K562 (cell line): ENCODE measurements around the gene OIT3. TPM values are rescaled to one million over a fixed set of nuclear protein-coding genes. Genes with fewer than 3 reads are reported as not detected.

ENCODE experiments used
- ATAC-seq: fragments of 200-7000 bp; cut with Tn5 transposase; 3 replicates; pipeline ENCODE4 v1.9.1; 2020; ENCODE audit warnings: moderate library complexity
- Bru-seq: library from RNA; stranded (reverse); fragments of 400-500 nt; gene quantifications from one replicate; lab custom pipeline; 2021; lab: Mats Ljungman, UMichigan
- BruChase-seq, 2 experiments: library from RNA; stranded (reverse); fragments of 400-500 nt; gene quantifications; one replicate each; lab custom pipeline; 2021; lab: Mats Ljungman, UMichigan
- BruUV-seq: library from RNA; stranded (reverse); fragments of 400-500 nt; replicated peaks from 2 replicates; lab custom pipeline; 2021; lab: Mats Ljungman, UMichigan
- CTCF ChIA-PET: fragments of 300-600 bp; formaldehyde crosslinking; extraction: SDS; loops from one replicate; lab custom pipeline; 2021; ENCODE audit warnings: low intra/inter-chr PET ratio; lab: Yijun Ruan, JAX
- POLR2A ChIA-PET: fragments of 300-600, 350-650 bp; sonication (Branson Sonifier 250); formaldehyde crosslinking; extraction: SDS; loops from one replicate; lab custom pipeline; 2021; ENCODE audit warnings: antibody characterized with exemption, inconsistent platforms; lab: Yijun Ruan, JAX
- DNase-seq, 4 experiments: peaks; one replicate each; pipeline versions ENCODE4 v3.0.0 to v3.0.0-alpha.2; 2011 to 2018; ENCODE audit warnings: low spot score in 3 of 4, mixed read lengths in 3 of 4; ENCODE audit errors: extremely low read depth in 1 of 4
- FAIRE-seq: peaks from 2 replicates; lab custom pipeline; 2011; peaks lifted over from hg19 to GRCh38; lab: Jason Lieb, UNC
- H2AFZ ChIP-seq: 2 replicates; pipeline ENCODE4 v1.6.0; 2011; ENCODE audit warnings: low read depth, low read length, control low read depth, inconsistent platforms
- H3K27ac ChIP-seq: fragments of 200-600 bp; 3 replicates; pipeline ENCODE4 v1.8.0; 2011; ENCODE audit warnings: low read depth, mild to moderate bottlenecking, control low read depth, inconsistent platforms, low read length, moderate library complexity, mixed read lengths; ENCODE audit errors: extremely low read depth
- H3K27me3 ChIP-seq, 2 experiments: fragments of 300-600 bp in 1 of 2; 2 replicates in 1 of 2; 3 replicates in 1 of 2; pipeline versions ENCODE4 v1.6.0 to v1.8.0; 2011; ENCODE audit warnings: inconsistent platforms in 2 of 2, low read length in 2 of 2, mild to moderate bottlenecking in 1 of 2, mixed read lengths in 1 of 2, moderate library complexity in 1 of 2; ENCODE audit not compliant: control insufficient read depth in 2 of 2, insufficient read depth in 2 of 2
- H3K36me3 ChIP-seq: fragments of 300-600 bp; 3 replicates; pipeline ENCODE4 v1.8.0; 2011; ENCODE audit warnings: mild to moderate bottlenecking, low read length, inconsistent platforms; ENCODE audit not compliant: control insufficient read depth, insufficient read depth
- H3K4me1 ChIP-seq, 2 experiments: fragments of 200-600 bp in 1 of 2; replicated peaks in 1 of 2; 2 replicates in 1 of 2; 3 replicates in 1 of 2; pipeline versions ENCODE4 v1.5.1 to v1.8.0; 2011; ENCODE audit warnings: inconsistent platforms in 2 of 2, low read length in 2 of 2, mild to moderate bottlenecking in 1 of 2, mixed read lengths in 1 of 2, moderate library complexity in 1 of 2; ENCODE audit not compliant: control insufficient read depth in 2 of 2, insufficient read depth in 2 of 2
- H3K4me2 ChIP-seq: 2 replicates; pipeline ENCODE4 v1.6.1; 2011; ENCODE audit warnings: low read length, control low read depth, inconsistent platforms, mixed read lengths; ENCODE audit not compliant: insufficient read depth
- H3K4me3 ChIP-seq: fragments of 200-600 bp; sonication (generic), shearing (Covaris generic); 2 replicates; pipeline ENCODE4 v1.5.1; 2016; ENCODE audit warnings: control low read depth, inconsistent platforms
- H3K79me2 ChIP-seq: fragments of 200-600 bp; 3 replicates; pipeline ENCODE4 v1.8.0; 2011; ENCODE audit warnings: low read length, inconsistent platforms; ENCODE audit not compliant: control insufficient read depth, insufficient read depth
- H3K9ac ChIP-seq, 2 experiments: 2 replicates each; pipeline versions ENCODE4 v1.6.0 to v1.6.1; 2011; ENCODE audit warnings: low read depth in 2 of 2, low read length in 2 of 2, control low read depth in 1 of 2, inconsistent platforms in 1 of 2, mild to moderate bottlenecking in 1 of 2, mixed read lengths in 1 of 2; ENCODE audit not compliant: insufficient read depth in 1 of 2
- H3K9me1 ChIP-seq: one replicate; pipeline ENCODE4 v1.6.0; 2011; ENCODE audit warnings: inconsistent platforms, mild to moderate bottlenecking, low read length, moderate library complexity; ENCODE audit not compliant: control insufficient read depth, insufficient read depth
- H3K9me3 ChIP-seq: replicated peaks from 2 replicates; pipeline ENCODE4 v1.5.1; 2011; ENCODE audit warnings: low read depth, low read length, inconsistent platforms; ENCODE audit not compliant: control insufficient read depth, insufficient read depth
- H4K20me1 ChIP-seq: replicated peaks from 2 replicates; pipeline ENCODE4 v1.6.1; 2011; ENCODE audit warnings: low read length, inconsistent platforms, mixed read lengths; ENCODE audit not compliant: control insufficient read depth, insufficient read depth
- CEBPB ChIP-seq: fragments of 450-650 bp; IDR thresholded peaks from 2 replicates; pipeline ENCODE4 v1.6.1; 2016; ENCODE audit warnings: missing genetic modification characterization, missing compliant biosample characterization
- CEBPG ChIP-seq, 3 experiments: fragments of 200-800 bp in 1 of 3; sonication (Bioruptor generic) in 1 of 3; sonication (generic) in 1 of 3; formaldehyde crosslinking in 1 of 3; IDR thresholded peaks in 2 of 3; conservative IDR thresholded peaks in 1 of 3; 2 replicates each; pipeline versions ENCODE4 v1.6.1 to v1.8.0; 2016 to 2022; ENCODE audit warnings: missing compliant biosample characterization in 2 of 3, missing genetic modification characterization in 2 of 3, mild to moderate bottlenecking in 1 of 3, missing genetic modification reagents in 1 of 3
- MAFF ChIP-seq: IDR thresholded peaks from 2 replicates; pipeline ENCODE4 v1.6.1; 2012; ENCODE audit warnings: low read length, improper control_type of control experiment
- SP2 ChIP-seq: IDR thresholded peaks from 2 replicates; pipeline ENCODE4 v1.6.1; 2011; ENCODE audit warnings: mild to moderate bottlenecking, low read depth, low read length, moderate library complexity; ENCODE audit not compliant: poor library complexity, severe bottlenecking; ENCODE audit errors: extremely low read depth
- XRCC3 ChIP-seq: fragments of 450-650 bp; IDR thresholded peaks from 2 replicates; pipeline ENCODE4 v1.6.1; 2017; ENCODE audit warnings: mild to moderate bottlenecking, moderate library complexity
- ZNF324 ChIP-seq: fragments of 250-450 bp; sonication (Bioruptor Pico); IDR thresholded peaks from 2 replicates; pipeline ENCODE4 v1.4.0; 2020; ENCODE audit warnings: mild to moderate bottlenecking
- ZNF444 ChIP-seq: fragments of 250-450 bp; sonication (Bioruptor Pico); IDR thresholded peaks from 2 replicates; pipeline ENCODE4 v1.4.0; 2020; ENCODE audit warnings: mild to moderate bottlenecking, moderate library complexity
- WGBS: fragments of 100-300 bp; shearing (Covaris generic); methylation state at CpG from one replicate; pipeline ENCODE4 v1.1.6; 2016; ENCODE audit warnings: low coverage, mixed read lengths; ENCODE audit not compliant: insufficient coverage; ENCODE audit errors: missing lambda C conversion rate; 5-methylcytosine and 5-hydroxymethylcytosine counted together
- in situ Hi-C: fragments of 300-500 bp; cut with MboI; formaldehyde crosslinking; loops from 4 replicates; pipeline ENCODE4 v1.15.0; 2018; ENCODE audit warnings: inconsistent platforms, mixed read lengths
- intact Hi-C: fragments of 100-400 bp; cut with micrococcal nuclease; formaldehyde crosslinking; loops from 2 replicates; pipeline ENCODE4 v1.14.2; 2022
- long read RNA-seq, 3 experiments: library from polyadenylated mRNA in 2 of 3; library from RNA in 1 of 3; unstranded in 2 of 3; stranded (forward) in 1 of 3; transcript quantifications; one replicate each; pipeline ENCODE4 v2.0.0, GENCODE V29; 2019 to 2022
- polyA minus RNA-seq, 3 experiments: library from RNA; depleted of rRNA, polyadenylated mRNA; stranded (reverse); fragments of >200 nt; gene quantifications; 2 replicates each; pipeline ENCODE4 v1.2.3, GENCODE V29; 2011
- polyA plus RNA-seq, 8 experiments: library from polyadenylated mRNA; depleted of rRNA in 4 of 8; stranded (reverse) in 5 of 8; unstranded in 3 of 8; fragments of >200 nt; fragmentation: Nextera tagmentation in 2 of 8; fragmentation: Illumina TruSeq in 1 of 8; extraction: Ambion mirVana in 2 of 8; extraction: Trizol in 1 of 8; gene quantifications; 2 replicates each; pipeline versions ENCODE4 v1.2.1 to v1.2.3, GENCODE V29; 2011 to 2014; ENCODE audit warnings: inconsistent platforms in 1 of 8, missing spikeins in 1 of 8
- total RNA-seq, 7 experiments: library from RNA; depleted of rRNA in 6 of 7; stranded (reverse); fragments of >200 nt in 6 of 7; fragmentation: Illumina TruSeq in 2 of 7; extraction: Trizol in 2 of 7; gene quantifications; 2 replicates each; pipeline versions ENCODE4 v1.2.1 to v1.2.3, GENCODE V29; 2011 to 2021; ENCODE audit warnings: low replicate concordance in 1 of 7
- TF ChIP-seq, protein P1 (sequence below): sonication (generic); formaldehyde crosslinking; IDR thresholded peaks from 2 replicates; pipeline ENCODE4 v1.8.1; 2023; ENCODE audit warnings: mild to moderate bottlenecking, missing genetic modification reagents, moderate library complexity

The OIT3 gene
- not detected in 2 replicates for total RNA-seq (2011; cell fraction: chromatin; rRNA removed; ENCODE audit: low replicate concordance)
- total RNA-seq (2011; cell fraction: nucleolus; rRNA removed), result not detected in 2 replicates
- total RNA-seq (2011; cell fraction: nucleoplasm; rRNA removed), result not detected in 2 replicates
- total RNA-seq (2014; rRNA removed) (not detected in 2 replicates), total RNA-seq (2014; rRNA removed; fragmentation: Illumina TruSeq; extraction: Trizol) (not detected in 2 replicates), total RNA-seq (2015; rRNA removed; fragmentation: Illumina TruSeq; extraction: Trizol) (not detected in 2 replicates), total RNA-seq (2021) (not detected in 2 replicates), polyA plus RNA-seq (2011; rRNA removed) (not detected in 2 replicates), polyA plus RNA-seq (2014; fragmentation: Illumina TruSeq; extraction: Trizol) (not detected in 2 replicates), polyA plus RNA-seq (2014; fragmentation: Nextera tagmentation; extraction: Ambion mirVana) (not detected), polyA plus RNA-seq (2014; rRNA removed) (not detected in 2 replicates), polyA minus RNA-seq (2011; rRNA and poly(A)+ RNA removed) (0.15 TPM in 1 of 2 replicates, not detected in the other), Bru-seq, nascent RNA (percentile 15 among the genes with signal in this experiment), BruChase-seq, experiment 1, labeled RNA remaining after a 2-hour chase (percentile 27 among the genes with signal in this experiment), BruChase-seq, experiment 2, labeled RNA remaining after a 6-hour chase (percentile 23 among the genes with signal in this experiment)
- polyA plus RNA-seq (2011; cell fraction: cytosol; rRNA removed), result not detected in 2 replicates
- polyA plus RNA-seq (2011; cell fraction: nucleus; rRNA removed), result 0.04 TPM in 1 of 2 replicates, not detected in the other
- 0.03 and 0.06 TPM in 2 replicates for polyA plus RNA-seq (2012)
- polyA minus RNA-seq (2011; cell fraction: cytosol; rRNA and poly(A)+ RNA removed), result not detected in 2 replicates
- polyA minus RNA-seq (2011; cell fraction: nucleus; rRNA and poly(A)+ RNA removed), result not detected in 2 replicates
- long read RNA-seq, experiment 1, result 0 reads
- long read RNA-seq, experiment 2, result 0 reads
- long read RNA-seq, experiment 3, result 0 reads

DNA sequence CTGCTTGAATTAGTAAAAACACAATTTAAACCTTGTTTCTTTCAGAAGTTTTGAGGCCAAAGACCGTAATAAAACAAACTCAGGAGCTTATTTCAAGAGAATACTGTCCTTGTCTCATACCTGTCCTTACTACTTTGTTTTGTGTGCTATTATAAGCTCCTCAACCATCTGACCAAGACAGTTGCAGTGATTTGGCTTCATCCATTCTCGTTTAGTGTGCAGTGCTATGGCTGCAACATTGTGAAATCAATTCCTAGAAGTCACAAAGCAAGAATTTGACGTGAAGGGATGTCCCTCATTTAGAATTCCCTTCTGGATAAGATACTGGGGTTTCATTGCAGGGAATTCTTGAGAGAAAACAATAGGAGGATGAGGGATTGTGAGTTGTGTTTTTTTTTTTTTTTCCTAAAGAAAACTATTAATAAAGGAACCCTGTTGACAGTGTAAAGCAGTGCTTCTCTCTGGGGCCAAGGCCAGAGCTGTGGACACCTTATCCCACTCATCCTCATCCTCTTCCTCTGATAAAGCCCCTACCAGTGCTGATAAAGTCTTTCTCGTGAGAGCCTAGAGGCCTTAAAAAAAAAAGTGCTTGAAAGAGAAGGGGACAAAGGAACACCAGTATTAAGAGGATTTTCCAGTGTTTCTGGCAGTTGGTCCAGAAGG lies at the start of gene OIT3:
TSS of gene OIT3 (plus strand) at position 604 of the 663 bp plus-strand sequence. CDS start 60 bp downstream, outside the sequence.
- Histone ChIP-seq H3K79me2 (no peaks in the 10 kb centered on the region), H3K4me3 (no peak within 1 kb of the TSS), H3K27me3 (peaks cover 5 to 6% of the 10 kb centered on the region in 2 experiments; a peak in 4 of 5 replicates), H3K9me3 (no peaks in the 10 kb centered on the region), H3K4me2 (no peak within 1 kb of the TSS), H3K9ac (no peak within 1 kb of the TSS), H3K27ac (no peak within 1 kb of the TSS), H3K36me3 (no peaks in the 10 kb centered on the region), H3K9me1 (no peaks in the 10 kb centered on the region), H3K4me1 (peaks cover 0 to 14% of the 10 kb centered on the region in 2 experiments; a peak in 4 of 5 replicates), H2AFZ (no peak within 1 kb of the TSS), H4K20me1 (no peaks in the 10 kb centered on the region)
- intact Hi-C loops, result no loop called here
- 4% methylated on average over 4 of the region's 4 CpGs for WGBS
- in situ Hi-C loops, result no loop called here
- FAIRE-seq (no peak), ATAC-seq (no peak), DNase-seq (no peak)
- BruUV-seq, result no TSS peak
- CTCF ChIA-PET, result interaction anchor here (0.5 kb wide), 1 partner anchor 9 kb away, joined by 4 read pairs; no protein-coding TSS in a partner anchor
- TF ChIP-seq CEBPG (CRISPR knock-in tag; IDR thresholded peaks at IDR 0.05) (no peak), CEBPG (tag; conservative IDR thresholded peaks at IDR 0.05 in 1 of 2, IDR thresholded peaks at IDR 0.05 in 1 of 2) (peak; percentile 19 to 23; a peak in 1 of 4 replicates), XRCC3 (no peak), CEBPB (tag) (peak; percentile 63), ZNF324 (CRISPR knock-in tag) (no peak), SP2 (no peak), ZNF444 (CRISPR knock-in tag) (no peak), MAFF (no peak)
- TF ChIP-seq, protein P1, sequence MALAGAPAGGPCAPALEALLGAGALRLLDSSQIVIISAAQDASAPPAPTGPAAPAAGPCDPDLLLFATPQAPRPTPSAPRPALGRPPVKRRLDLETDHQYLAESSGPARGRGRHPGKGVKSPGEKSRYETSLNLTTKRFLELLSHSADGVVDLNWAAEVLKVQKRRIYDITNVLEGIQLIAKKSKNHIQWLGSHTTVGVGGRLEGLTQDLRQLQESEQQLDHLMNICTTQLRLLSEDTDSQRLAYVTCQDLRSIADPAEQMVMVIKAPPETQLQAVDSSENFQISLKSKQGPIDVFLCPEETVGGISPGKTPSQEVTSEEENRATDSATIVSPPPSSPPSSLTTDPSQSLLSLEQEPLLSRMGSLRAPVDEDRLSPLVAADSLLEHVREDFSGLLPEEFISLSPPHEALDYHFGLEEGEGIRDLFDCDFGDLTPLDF (CRISPR knock-in tag), result no peak
- POLR2A ChIA-PET, result interaction anchor here (1.0 to 1.3 kb wide), 2 partner anchors 8 to 13 kb away, joined by 3 to 5 read pairs; no protein-coding TSS in a partner anchor
